H1 (cell line): Measurements from ENCODE around the gene FGF2. TPM values are rescaled to one million over a fixed set of nuclear protein-coding genes. Genes with fewer than 3 reads are reported as not detected.

Experiments
- ASH2L ChIP-seq: fragments of 200-600, 300-600 bp; sonication (generic); IDR thresholded peaks from one replicate; pipeline ENCODE4 v1.7.1; 2017; ENCODE audit warnings: low read length
- CBX5 ChIP-seq: fragments of 300-800, 300-1000 bp; sonication (generic); IDR thresholded peaks from 2 replicates; pipeline ENCODE4 v1.7.1; 2016; ENCODE audit warnings: antibody characterized with exemption, low read length, low read depth
- CREB1 ChIP-seq: IDR thresholded peaks from 2 replicates; pipeline ENCODE4 v1.6.1; 2012; ENCODE audit warnings: inconsistent platforms
- CTBP2 ChIP-seq: IDR thresholded peaks from 2 replicates; pipeline ENCODE4 v1.7.0; 2011; ENCODE audit warnings: borderline replicate concordance, mild to moderate bottlenecking, moderate library complexity, mixed read lengths, low read length; ENCODE audit not compliant: insufficient read depth, insufficient read length
- EZH2 ChIP-seq: fragments of 200-600 bp; sonication (generic); IDR thresholded peaks from 2 replicates; pipeline ENCODE4 v1.7.1; 2012; ENCODE audit warnings: low read depth, mild to moderate bottlenecking, moderate library complexity, low read length, inconsistent platforms; ENCODE audit not compliant: severe bottlenecking
- GABPA ChIP-seq: IDR thresholded peaks from 2 replicates; pipeline ENCODE4 v1.6.1; 2011; ENCODE audit warnings: mild to moderate bottlenecking, low read length, moderate library complexity, borderline replicate concordance; ENCODE audit not compliant: insufficient read depth
- GTF2F1 ChIP-seq: IDR thresholded peaks from 2 replicates; pipeline ENCODE4 v1.6.1; 2012; ENCODE audit warnings: low read depth, low read length, improper control_type of control experiment, borderline replicate concordance
- HDAC6 ChIP-seq: IDR thresholded peaks from one replicate; pipeline ENCODE4 v1.7.1; 2012; ENCODE audit warnings: low read depth, mild to moderate bottlenecking, inconsistent platforms, low read length, moderate library complexity
- JUND ChIP-seq: IDR thresholded peaks from 2 replicates; pipeline ENCODE4 v1.6.1; 2011; ENCODE audit warnings: mild to moderate bottlenecking, improper control_type of control experiment, low read length
- KDM4A ChIP-seq: IDR thresholded peaks from one replicate; pipeline ENCODE4 v1.7.1; 2012; ENCODE audit warnings: low read depth, mild to moderate bottlenecking, moderate library complexity, low read length, inconsistent platforms; ENCODE audit not compliant: severe bottlenecking
- NRF1 ChIP-seq: IDR thresholded peaks from 2 replicates; pipeline ENCODE4 v1.6.1; 2011; ENCODE audit warnings: mild to moderate bottlenecking, low read depth, low read length, improper control_type of control experiment
- RBBP5 ChIP-seq: IDR thresholded peaks from 2 replicates; pipeline ENCODE4 v1.7.1; 2012; ENCODE audit warnings: low read depth, mild to moderate bottlenecking, inconsistent platforms, low read length, moderate library complexity, borderline replicate concordance
- SIX5 ChIP-seq: IDR thresholded peaks from 2 replicates; pipeline ENCODE4 v1.6.1; 2011; ENCODE audit warnings: mild to moderate bottlenecking, low read depth, low read length
- SP1 ChIP-seq: IDR thresholded peaks from 2 replicates; pipeline ENCODE4 v1.6.1; 2011; ENCODE audit warnings: low read depth, low read length
- SP4 ChIP-seq: IDR thresholded peaks from 2 replicates; pipeline ENCODE4 v1.6.1; 2012; ENCODE audit warnings: low read length, inconsistent platforms
- SRF ChIP-seq: IDR thresholded peaks from 2 replicates; pipeline ENCODE4 v1.6.1; 2011; ENCODE audit warnings: mild to moderate bottlenecking, low read depth, low read length, moderate library complexity
- TBP ChIP-seq: IDR thresholded peaks from 2 replicates; pipeline ENCODE4 v1.6.1; 2011; ENCODE audit warnings: low read depth, low read length, improper control_type of control experiment
- TEAD4 ChIP-seq: IDR thresholded peaks from 2 replicates; pipeline ENCODE4 v1.6.1; 2012; ENCODE audit warnings: low read depth, low read length, inconsistent platforms, mixed read lengths
- polyA plus RNA-seq, 7 experiments: library from polyadenylated mRNA; depleted of rRNA in 3 of 7; stranded (reverse) in 5 of 7; unstranded in 2 of 7; fragments of >200 nt in 5 of 7; fragments of 200-250 nt in 2 of 7; gene quantifications; 1 replicate in 5 of 7; 2 replicates in 1 of 7; 4 replicates in 1 of 7; pipeline versions ENCODE4 v1.2.1 to v1.2.3, GENCODE V29; 2011 to 2013; ENCODE audit warnings: missing spikeins in 2 of 7, mixed read lengths in 2 of 7
- total RNA-seq: library from RNA; stranded (reverse); fragmentation: NEBNext Ultra II Directional; extraction: Animal tissue kit (Norgen Biotek cat#: 25700); gene quantifications from 2 replicates; pipeline ENCODE4 v1.2.1, GENCODE V29; 2021
- TF ChIP-seq, protein P1 (sequence below): IDR thresholded peaks from 2 replicates; pipeline ENCODE4 v1.6.1; 2012; ENCODE audit warnings: inconsistent platforms
- TF ChIP-seq, protein P2 (sequence below): IDR thresholded peaks from 2 replicates; pipeline ENCODE4 v1.6.1; 2012; ENCODE audit warnings: low read length, inconsistent platforms
- TF ChIP-seq, protein P3 (sequence below): IDR thresholded peaks from 2 replicates; pipeline ENCODE4 v1.6.1; 2011; ENCODE audit warnings: low read depth, mild to moderate bottlenecking, low read length; ENCODE audit not compliant: insufficient read depth
- TF ChIP-seq, protein P4 (sequence below): IDR thresholded peaks from 2 replicates; pipeline ENCODE4 v1.6.1; 2012; ENCODE audit warnings: inconsistent platforms

The FGF2 gene
- total and polyA plus RNA-seq, 2 of the 8 experiments (the other 6 are each of a cell fraction or from before 2014, with no cell fraction given): 23.4 to 145 TPM

DNA sequence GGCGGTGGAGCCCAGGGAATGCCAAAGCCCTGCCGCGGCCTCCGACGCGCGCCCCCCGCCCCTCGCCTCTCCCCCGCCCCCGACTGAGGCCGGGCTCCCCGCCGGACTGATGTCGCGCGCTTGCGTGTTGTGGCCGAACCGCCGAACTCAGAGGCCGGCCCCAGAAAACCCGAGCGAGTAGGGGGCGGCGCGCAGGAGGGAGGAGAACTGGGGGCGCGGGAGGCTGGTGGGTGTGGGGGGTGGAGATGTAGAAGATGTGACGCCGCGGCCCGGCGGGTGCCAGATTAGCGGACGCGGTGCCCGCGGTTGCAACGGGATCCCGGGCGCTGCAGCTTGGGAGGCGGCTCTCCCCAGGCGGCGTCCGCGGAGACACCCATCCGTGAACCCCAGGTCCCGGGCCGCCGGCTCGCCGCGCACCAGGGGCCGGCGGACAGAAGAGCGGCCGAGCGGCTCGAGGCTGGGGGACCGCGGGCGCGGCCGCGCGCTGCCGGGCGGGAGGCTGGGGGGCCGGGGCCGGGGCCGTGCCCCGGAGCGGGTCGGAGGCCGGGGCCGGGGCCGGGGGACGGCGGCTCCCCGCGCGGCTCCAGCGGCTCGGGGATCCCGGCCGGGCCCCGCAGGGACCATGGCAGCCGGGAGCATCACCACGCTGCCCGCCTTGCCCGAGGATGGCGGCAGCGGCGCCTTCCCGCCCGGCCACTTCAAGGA, at the start of gene FGF2 (continued):
- TF ChIP-seq, protein P1, sequence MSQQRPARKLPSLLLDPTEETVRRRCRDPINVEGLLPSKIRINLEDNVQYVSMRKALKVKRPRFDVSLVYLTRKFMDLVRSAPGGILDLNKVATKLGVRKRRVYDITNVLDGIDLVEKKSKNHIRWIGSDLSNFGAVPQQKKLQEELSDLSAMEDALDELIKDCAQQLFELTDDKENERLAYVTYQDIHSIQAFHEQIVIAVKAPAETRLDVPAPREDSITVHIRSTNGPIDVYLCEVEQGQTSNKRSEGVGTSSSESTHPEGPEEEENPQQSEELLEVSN: no peak
- TF ChIP-seq KDM4A: no peak
- TF ChIP-seq GTF2F1: no peak
- TF ChIP-seq JUND: no peak
- TF ChIP-seq HDAC6: no peak
- TF ChIP-seq NRF1: 0 out of 2 replicates have a peak, but pooled peaks have one; percentile 23
- TF ChIP-seq CREB1: peak; percentile 70; the same call in 1 of the 2 replicates
- TF ChIP-seq EZH2: no peak
- peak; percentile 71; the same call in 1 of the 2 replicates for TF ChIP-seq RBBP5
- TF ChIP-seq, protein P2, sequence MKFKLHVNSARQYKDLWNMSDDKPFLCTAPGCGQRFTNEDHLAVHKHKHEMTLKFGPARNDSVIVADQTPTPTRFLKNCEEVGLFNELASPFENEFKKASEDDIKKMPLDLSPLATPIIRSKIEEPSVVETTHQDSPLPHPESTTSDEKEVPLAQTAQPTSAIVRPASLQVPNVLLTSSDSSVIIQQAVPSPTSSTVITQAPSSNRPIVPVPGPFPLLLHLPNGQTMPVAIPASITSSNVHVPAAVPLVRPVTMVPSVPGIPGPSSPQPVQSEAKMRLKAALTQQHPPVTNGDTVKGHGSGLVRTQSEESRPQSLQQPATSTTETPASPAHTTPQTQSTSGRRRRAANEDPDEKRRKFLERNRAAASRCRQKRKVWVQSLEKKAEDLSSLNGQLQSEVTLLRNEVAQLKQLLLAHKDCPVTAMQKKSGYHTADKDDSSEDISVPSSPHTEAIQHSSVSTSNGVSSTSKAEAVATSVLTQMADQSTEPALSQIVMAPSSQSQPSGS: no peak
- TF ChIP-seq, protein P3, sequence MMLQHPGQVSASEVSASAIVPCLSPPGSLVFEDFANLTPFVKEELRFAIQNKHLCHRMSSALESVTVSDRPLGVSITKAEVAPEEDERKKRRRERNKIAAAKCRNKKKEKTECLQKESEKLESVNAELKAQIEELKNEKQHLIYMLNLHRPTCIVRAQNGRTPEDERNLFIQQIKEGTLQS: no peak
- TF ChIP-seq CBX5: no peak
- no peak for TF ChIP-seq TEAD4
- no peak for TF ChIP-seq SIX5
- no peak for TF ChIP-seq SRF
- no peak for TF ChIP-seq SP4
- TF ChIP-seq SP1: no peak
- no peak for TF ChIP-seq GABPA
- no peak for TF ChIP-seq CTBP2
- TF ChIP-seq TBP: peak; percentile 92
- TF ChIP-seq ASH2L: peak; percentile 26
- TF ChIP-seq, protein P4, sequence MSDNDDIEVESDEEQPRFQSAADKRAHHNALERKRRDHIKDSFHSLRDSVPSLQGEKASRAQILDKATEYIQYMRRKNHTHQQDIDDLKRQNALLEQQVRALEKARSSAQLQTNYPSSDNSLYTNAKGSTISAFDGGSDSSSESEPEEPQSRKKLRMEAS: no peak
